ENCODE data around the gene NCSTN. TPM values are rescaled to one million over a fixed set of nuclear protein-coding genes. Genes with fewer than 3 reads are reported as not detected.

The NCSTN gene
- total RNA-seq, 1 experiment from 2014 or later: 58.0 TPM

- TF ChIP-seq EZH2 (IDR thresholded peaks at IDR 0.05; ENCODE audit: borderline replicate concordance, low read depth, low read length, poor library complexity, severe bottlenecking) (no peak), CTCF (conservative IDR thresholded peaks at IDR 0.05; ENCODE audit: low read depth, low read length) (no peak)
- H3K9me3 ChIP-seq (ENCODE audit: low read depth, low read length, poor library complexity, severe bottlenecking): no peaks in the 10 kb centered on the region
- no TSS peak for BruUV-seq (replicated peaks)
- intact Hi-C loops (cut with micrococcal nuclease; ENCODE audit: unreplicated experiment): no loop called here
- H3K4me3 ChIP-seq (ENCODE audit: low read depth, low read length, poor library complexity, severe bottlenecking): no peak overlapping the region
- no peak overlapping the region for H3K27ac ChIP-seq (ENCODE audit: low read depth, low read length, poor library complexity, severe bottlenecking)
- no peak for DNase-seq (ENCODE audit: low spot score)
- ChIA-PET POLR2A (ENCODE audit: low non-redundant PET) (no interaction called here), CTCF (no interaction called here)
- peaks cover 9% of the 10 kb centered on the region for H3K4me1 ChIP-seq (ENCODE audit: insufficient read depth, low read length, poor library complexity, severe bottlenecking)
- no peaks in the 10 kb centered on the region for H3K27me3 ChIP-seq (replicated peaks; ENCODE audit: insufficient read depth, low read depth, low read length, poor library complexity)
- H3K36me3 ChIP-seq (ENCODE audit: insufficient read depth, low read length, poor library complexity, severe bottlenecking): no peaks in the 10 kb centered on the region
These were observed 24.3 kb downstream of the NCSTN start for GRCh38 chr1:160367516-160367900.

GRCh38 chr1:160367934-160368923 is 25.0 kb downstream of the NCSTN start:
- Histone ChIP-seq H3K36me3 (ENCODE audit: insufficient read depth, low read length, poor library complexity, severe bottlenecking) (no peaks in the 10 kb centered on the region), H3K27me3 (replicated peaks; ENCODE audit: insufficient read depth, low read depth, low read length, poor library complexity) (no peaks in the 10 kb centered on the region), H3K4me3 (ENCODE audit: low read depth, low read length, poor library complexity, severe bottlenecking) (no peak overlapping the region), H3K27ac (ENCODE audit: low read depth, low read length, poor library complexity, severe bottlenecking) (no peak overlapping the region), H3K9me3 (ENCODE audit: low read depth, low read length, poor library complexity, severe bottlenecking) (no peaks in the 10 kb centered on the region), H3K4me1 (ENCODE audit: insufficient read depth, low read length, poor library complexity, severe bottlenecking) (peaks cover 7% of the 10 kb centered on the region)
- intact Hi-C loops (cut with micrococcal nuclease; ENCODE audit: unreplicated experiment): no loop called here
- TF ChIP-seq EZH2 (IDR thresholded peaks at IDR 0.05; ENCODE audit: borderline replicate concordance, low read depth, low read length, poor library complexity, severe bottlenecking) (no peak), CTCF (conservative IDR thresholded peaks at IDR 0.05; ENCODE audit: low read depth, low read length) (no peak)
- no peak for DNase-seq (ENCODE audit: low spot score)
- BruUV-seq (replicated peaks): no TSS peak
- ChIA-PET POLR2A (ENCODE audit: low non-redundant PET) (interaction anchor here (0.5 kb wide), 1 partner anchor 462 kb away, joined by 5 read pairs; no protein-coding TSS in a partner anchor), CTCF (no interaction called here)

- Histone ChIP-seq H3K4me3 (ENCODE audit: low read depth, low read length, poor library complexity, severe bottlenecking) (no peak overlapping the region), H3K9me3 (ENCODE audit: low read depth, low read length, poor library complexity, severe bottlenecking) (no peaks in the 10 kb centered on the region), H3K27me3 (replicated peaks; ENCODE audit: insufficient read depth, low read depth, low read length, poor library complexity) (no peaks in the 10 kb centered on the region), H3K27ac (ENCODE audit: low read depth, low read length, poor library complexity, severe bottlenecking) (no peak overlapping the region), H3K4me1 (ENCODE audit: insufficient read depth, low read length, poor library complexity, severe bottlenecking) (peaks cover 7% of the 10 kb centered on the region), H3K36me3 (ENCODE audit: insufficient read depth, low read length, poor library complexity, severe bottlenecking) (no peaks in the 10 kb centered on the region)
- ChIA-PET POLR2A (ENCODE audit: low non-redundant PET) (no interaction called here), CTCF (no interaction called here)
- TF ChIP-seq EZH2 (IDR thresholded peaks at IDR 0.05; ENCODE audit: borderline replicate concordance, low read depth, low read length, poor library complexity, severe bottlenecking) (no peak), CTCF (conservative IDR thresholded peaks at IDR 0.05; ENCODE audit: low read depth, low read length) (no peak)
- BruUV-seq (replicated peaks): no TSS peak
- no peak for DNase-seq (ENCODE audit: low spot score)
- intact Hi-C loops (cut with micrococcal nuclease; ENCODE audit: unreplicated experiment): no loop called here
These were observed 25.9 kb downstream of the NCSTN start for GRCh38 chr1:160369087-160369486.
